Neutrophil (primary cell): ENCODE results near the gene PCSK6.

ENCODE experiments used
- H3K27ac ChIP-seq: fragments of 200-600 bp; sonication (generic); 2 replicates; pipeline ENCODE4 v1.5.1; 2016; ENCODE audit warnings: mild to moderate bottlenecking, moderate library complexity
- H3K27me3 ChIP-seq: fragments of 200-600 bp; sonication (generic); 2 replicates; pipeline ENCODE4 v1.6.0; 2016; ENCODE audit warnings: mild to moderate bottlenecking
- H3K36me3 ChIP-seq: fragments of 200-600 bp; sonication (generic); 2 replicates; pipeline ENCODE4 v1.5.1; 2017
- H3K4me1 ChIP-seq, 2 experiments: fragments of 200-600 bp in 1 of 2; sonication (generic) in 1 of 2; 1 replicate in 1 of 2; 2 replicates in 1 of 2; pipeline versions ENCODE4 v1.5.1 to v1.6.1; 2013 to 2016; ENCODE audit warnings: low read depth in 1 of 2, low read length in 1 of 2, mild to moderate bottlenecking in 1 of 2, moderate library complexity in 1 of 2; ENCODE audit not compliant: control insufficient read depth in 1 of 2, insufficient read depth in 1 of 2
- H3K4me3 ChIP-seq, 2 experiments: fragments of 200-600 bp in 1 of 2; sonication (generic) in 1 of 2; 1 replicate in 1 of 2; 2 replicates in 1 of 2; pipeline ENCODE4 v1.5.1; 2013 to 2016; ENCODE audit warnings: low read depth in 1 of 2, low read length in 1 of 2, mild to moderate bottlenecking in 1 of 2, moderate library complexity in 1 of 2
- H3K9me3 ChIP-seq: fragments of 200-600 bp; sonication (generic); 2 replicates; pipeline ENCODE4 v1.5.1; 2016
- CTCF ChIP-seq: fragments of 200-600 bp; sonication (generic); IDR thresholded peaks from 2 replicates; pipeline ENCODE4 v1.5.1; 2016; ENCODE audit warnings: antibody characterized with exemption

The PCSK6 gene

GRCh38 chr15:101481917-101482525 is 7.5 kb downstream of the PCSK6 start:
- Histone ChIP-seq H3K36me3 (no peaks in the 10 kb centered on the region), H3K27ac (no peak overlapping the region), H3K4me3 (no peak overlapping the region), H3K9me3 (no peaks in the 10 kb centered on the region), H3K27me3 (peaks cover 68% of the 10 kb centered on the region), H3K4me1 (no peaks in the 10 kb centered on the region)
- TF ChIP-seq CTCF = no peak

- H3K9me3 ChIP-seq = no peaks in the 10 kb centered on the region
- no peak overlapping the region for H3K4me3 ChIP-seq
- no peaks in the 10 kb centered on the region for H3K36me3 ChIP-seq
- H3K4me1 ChIP-seq = no peaks in the 10 kb centered on the region
- no peak overlapping the region for H3K27ac ChIP-seq
- peaks cover 61% of the 10 kb centered on the region for H3K27me3 ChIP-seq
- no peak for TF ChIP-seq CTCF
Observed at GRCh38 chr15:101481381-101481705, 8.2 kb downstream of the PCSK6 start.

- peaks cover 56% of the 10 kb centered on the region for H3K27me3 ChIP-seq
- no peak overlapping the region for H3K27ac ChIP-seq
- no peak overlapping the region for H3K4me3 ChIP-seq
- no peaks in the 10 kb centered on the region for H3K4me1 ChIP-seq
- H3K9me3 ChIP-seq = no peaks in the 10 kb centered on the region
- no peak for TF ChIP-seq CTCF
- no peaks in the 10 kb centered on the region for H3K36me3 ChIP-seq
Observed at GRCh38 chr15:101480613-101481380, 8.7 kb downstream of the PCSK6 start.

GRCh38 chr15:101479851-101480612 is 9.5 kb downstream of the PCSK6 start:
- H3K27me3 ChIP-seq = peaks cover 51% of the 10 kb centered on the region
- no peak overlapping the region for H3K27ac ChIP-seq
- TF ChIP-seq CTCF = no peak
- no peaks in the 10 kb centered on the region for H3K9me3 ChIP-seq
- no peaks in the 10 kb centered on the region for H3K36me3 ChIP-seq
- no peak overlapping the region for H3K4me3 ChIP-seq
- no peaks in the 10 kb centered on the region for H3K4me1 ChIP-seq

- Histone ChIP-seq H3K9me3 (no peaks in the 10 kb centered on the region), H3K27ac (no peak overlapping the region), H3K27me3 (peaks cover 51% of the 10 kb centered on the region), H3K4me3 (no peak overlapping the region), H3K36me3 (no peaks in the 10 kb centered on the region), H3K4me1 (no peaks in the 10 kb centered on the region)
- no peak for TF ChIP-seq CTCF
Observed at GRCh38 chr15:101479342-101479845, 10.1 kb downstream of the PCSK6 start.
